Trophoblast cell (in vitro differentiated cells and primary cell): ENCODE measurements around the gene SPATA6.

Source experiments
- DNase-seq, 2 donors: peaks; one replicate each; pipeline ENCODE4 v3.0.0-alpha.2; 2016
- H2AFZ ChIP-seq: 2 replicates; pipeline ENCODE4 v1.6.1; 2013; ENCODE audit warnings: low read length, moderate library complexity, mild to moderate bottlenecking; ENCODE audit not compliant: insufficient read depth, poor library complexity
- H2AK5ac ChIP-seq: 2 replicates; pipeline ENCODE4 v1.6.1; 2013; ENCODE audit warnings: mild to moderate bottlenecking, low read length
- H2BK120ac ChIP-seq: 2 replicates; pipeline ENCODE4 v1.6.1; 2013; ENCODE audit warnings: low read length, mild to moderate bottlenecking, moderate library complexity; ENCODE audit not compliant: insufficient read depth, poor library complexity
- H2BK12ac ChIP-seq: 2 replicates; pipeline ENCODE4 v1.6.1; 2013; ENCODE audit warnings: mild to moderate bottlenecking, low read length, moderate library complexity
- H2BK5ac ChIP-seq: 2 replicates; pipeline ENCODE4 v1.6.1; 2013; ENCODE audit warnings: low read length, low read depth, moderate library complexity, mild to moderate bottlenecking; ENCODE audit not compliant: poor library complexity
- H3K14ac ChIP-seq: 2 replicates; pipeline ENCODE4 v1.6.1; 2013; ENCODE audit warnings: mild to moderate bottlenecking, low read length
- H3K18ac ChIP-seq: 2 replicates; pipeline ENCODE4 v1.6.1; 2013; ENCODE audit warnings: mild to moderate bottlenecking, low read length
- H3K23ac ChIP-seq: 2 replicates; pipeline ENCODE4 v1.6.1; 2013; ENCODE audit warnings: low read length
- H3K27ac ChIP-seq: 2 replicates; pipeline ENCODE4 v1.5.1; 2013; ENCODE audit warnings: low read depth, mild to moderate bottlenecking, inconsistent platforms, low read length, moderate library complexity
- H3K27me3 ChIP-seq: 2 replicates; pipeline ENCODE4 v1.6.1; 2013; ENCODE audit warnings: inconsistent platforms, mild to moderate bottlenecking, low read length, moderate library complexity; ENCODE audit not compliant: insufficient read depth
- H3K36me3 ChIP-seq, 2 experiments: 1 replicate in 1 of 2; 2 replicates in 1 of 2; pipeline ENCODE4 v1.6.1; 2013; ENCODE audit warnings: low read length in 2 of 2, mild to moderate bottlenecking in 2 of 2, moderate library complexity in 1 of 2; ENCODE audit not compliant: insufficient read depth in 2 of 2, control insufficient read depth in 1 of 2
- H3K4ac ChIP-seq: 2 replicates; pipeline ENCODE4 v1.6.1; 2013; ENCODE audit warnings: low read depth, mild to moderate bottlenecking, low read length, moderate library complexity
- H3K4me1 ChIP-seq, 2 experiments: 1 replicate in 1 of 2; 2 replicates in 1 of 2; pipeline ENCODE4 v1.6.1; 2013; ENCODE audit warnings: low read length in 2 of 2, mild to moderate bottlenecking in 2 of 2, moderate library complexity in 1 of 2; ENCODE audit not compliant: insufficient read depth in 2 of 2, control insufficient read depth in 1 of 2
- H3K4me2 ChIP-seq: 2 replicates; pipeline ENCODE4 v1.6.1; 2013; ENCODE audit warnings: inconsistent platforms, mild to moderate bottlenecking, low read length, moderate library complexity
- H3K4me3 ChIP-seq: 2 replicates; pipeline ENCODE4 v1.5.1; 2013; ENCODE audit warnings: mild to moderate bottlenecking, low read depth, low read length, inconsistent platforms
- H3K79me1 ChIP-seq: one replicate; pipeline ENCODE4 v1.6.1; 2013; ENCODE audit warnings: low read length
- H3K79me2 ChIP-seq: 2 replicates; pipeline ENCODE4 v1.6.1; 2013; ENCODE audit warnings: low read length, mild to moderate bottlenecking; ENCODE audit not compliant: control insufficient read depth, insufficient read depth, poor library complexity
- H3K9ac ChIP-seq: 2 replicates; pipeline ENCODE4 v1.6.1; 2013; ENCODE audit warnings: mild to moderate bottlenecking, low read length
- H3K9me3 ChIP-seq: 2 replicates; pipeline ENCODE4 v1.6.1; 2013; ENCODE audit warnings: low read depth, mild to moderate bottlenecking, control low read depth, inconsistent platforms, low read length; ENCODE audit not compliant: insufficient read depth
- H4K12ac ChIP-seq: 2 replicates; pipeline ENCODE4 v1.6.1; 2013; ENCODE audit warnings: low read depth, mild to moderate bottlenecking, low read length, moderate library complexity
- H4K8ac ChIP-seq: 2 replicates; pipeline ENCODE4 v1.6.1; 2013; ENCODE audit warnings: low read depth, mild to moderate bottlenecking, low read length, moderate library complexity
- H4K91ac ChIP-seq: one replicate; pipeline ENCODE4 v1.6.1; 2013; ENCODE audit warnings: low read depth, mild to moderate bottlenecking, low read length, moderate library complexity
- whole genome bisulfite sequencing: extraction: QIAGEN DNeasy Blood & Tissue Kit; methylation state at CpG from one replicate; pipeline ENCODE4 v1.1.7; 2013; ENCODE audit warnings: missing lambda C conversion rate; ENCODE audit not compliant: insufficient read length, insufficient coverage; ENCODE audit errors: extremely low coverage; 5-methylcytosine and 5-hydroxymethylcytosine counted together

The SPATA6 gene

GRCh38 chr1:48414264-48414663 is 57.7 kb downstream of the SPATA6 start:
- no peaks in the 10 kb centered on the region for H3K36me3 ChIP-seq
- H3K23ac ChIP-seq = no peak overlapping the region
- H3K9ac ChIP-seq = no peak overlapping the region
- H3K4me3 ChIP-seq = no peak overlapping the region
- H3K27me3 ChIP-seq = no peaks in the 10 kb centered on the region
- no peak overlapping the region for H3K4me2 ChIP-seq
- no peaks in the 10 kb centered on the region for H3K4me1 ChIP-seq
- H4K12ac ChIP-seq = no peak overlapping the region
- no CpG with 5 or more reads among the region's 2 CpGs for WGBS
- H3K14ac ChIP-seq = no peak overlapping the region
- no peak overlapping the region for H3K18ac ChIP-seq
- H2BK5ac ChIP-seq = no peak overlapping the region
- H2BK12ac ChIP-seq = no peak overlapping the region
- H2AK5ac ChIP-seq = no peak overlapping the region
- H3K9me3 ChIP-seq = peaks cover 2% of the 10 kb centered on the region
- H2AFZ ChIP-seq = no peak overlapping the region
- no peak overlapping the region for H3K27ac ChIP-seq
- peak in 1 of 2 donors; percentile 64 for DNase-seq
- H2BK120ac ChIP-seq = no peak overlapping the region
- no peak overlapping the region for H4K91ac ChIP-seq
- H3K79me2 ChIP-seq = no peaks in the 10 kb centered on the region
- no peak overlapping the region for H3K4ac ChIP-seq
- H4K8ac ChIP-seq = no peak overlapping the region
- no peaks in the 10 kb centered on the region for H3K79me1 ChIP-seq

GRCh38 chr1:48405940-48406339 is 66.1 kb downstream of the SPATA6 start:
- Histone ChIP-seq H3K79me1 (no peaks in the 10 kb centered on the region), H3K14ac (no peak overlapping the region), H3K9ac (no peak overlapping the region), H3K4me1 (no peaks in the 10 kb centered on the region), H2AK5ac (no peak overlapping the region), H3K4me3 (no peak overlapping the region), H4K12ac (no peak overlapping the region), H3K4ac (no peak overlapping the region), H2BK5ac (no peak overlapping the region), H2BK120ac (no peak overlapping the region), H3K36me3 (no peaks in the 10 kb centered on the region), H4K8ac (no peak overlapping the region), H3K9me3 (peaks cover 2% of the 10 kb centered on the region), H3K4me2 (no peak overlapping the region), H3K27ac (no peak overlapping the region), H3K18ac (no peak overlapping the region), H2BK12ac (no peak overlapping the region), H2AFZ (no peak overlapping the region), H3K27me3 (no peaks in the 10 kb centered on the region), H3K79me2 (no peaks in the 10 kb centered on the region), H4K91ac (no peak overlapping the region), H3K23ac (no peak overlapping the region)
- DNase-seq = no peak
- no CpG with 5 or more reads among the region's 2 CpGs for WGBS

- Histone ChIP-seq H2BK120ac (no peak overlapping the region), H2AFZ (no peak overlapping the region), H3K4me1 (no peaks in the 10 kb centered on the region), H3K79me1 (no peaks in the 10 kb centered on the region), H3K14ac (no peak overlapping the region), H2AK5ac (no peak overlapping the region), H3K4me2 (no peak overlapping the region), H3K18ac (no peak overlapping the region), H3K36me3 (no peaks in the 10 kb centered on the region), H4K91ac (no peak overlapping the region), H4K8ac (no peak overlapping the region), H3K4ac (no peak overlapping the region), H2BK12ac (no peak overlapping the region), H3K79me2 (no peaks in the 10 kb centered on the region), H3K27ac (no peak overlapping the region), H2BK5ac (no peak overlapping the region), H4K12ac (no peak overlapping the region), H3K9me3 (peaks cover 2% of the 10 kb centered on the region), H3K23ac (no peak overlapping the region), H3K4me3 (no peak overlapping the region), H3K27me3 (no peaks in the 10 kb centered on the region), H3K9ac (no peak overlapping the region)
- no peak for DNase-seq
- no CpG with 5 or more reads among the region's 1 CpG for WGBS
Observed at GRCh38 chr1:48405400-48405799, 66.6 kb downstream of the SPATA6 start.

GRCh38 chr1:48402599-48402998 is 69.4 kb downstream of the SPATA6 start:
- no peak overlapping the region for H4K12ac ChIP-seq
- no peak overlapping the region for H2BK12ac ChIP-seq
- H4K91ac ChIP-seq = no peak overlapping the region
- no CpG with 5 or more reads among the region's 2 CpGs for WGBS
- H3K27me3 ChIP-seq = no peaks in the 10 kb centered on the region
- no peak overlapping the region for H3K4ac ChIP-seq
- no peaks in the 10 kb centered on the region for H3K9me3 ChIP-seq
- H3K36me3 ChIP-seq = no peaks in the 10 kb centered on the region
- H4K8ac ChIP-seq = no peak overlapping the region
- no peak overlapping the region for H2BK5ac ChIP-seq
- H2BK120ac ChIP-seq = no peak overlapping the region
- H2AK5ac ChIP-seq = no peak overlapping the region
- H3K23ac ChIP-seq = no peak overlapping the region
- H3K14ac ChIP-seq = no peak overlapping the region
- no peaks in the 10 kb centered on the region for H3K79me2 ChIP-seq
- no peak for DNase-seq
- no peak overlapping the region for H3K9ac ChIP-seq
- no peak overlapping the region for H3K4me2 ChIP-seq
- H2AFZ ChIP-seq = no peak overlapping the region
- no peaks in the 10 kb centered on the region for H3K79me1 ChIP-seq
- H3K4me1 ChIP-seq = no peaks in the 10 kb centered on the region
- H3K18ac ChIP-seq = no peak overlapping the region
- no peak overlapping the region for H3K4me3 ChIP-seq
- no peak overlapping the region for H3K27ac ChIP-seq
